Measurements from ENCODE around the gene LYSET.
"Not testable (repeated sequence)": the region's sequence is repeated elsewhere in the genome, so short reads cannot be mapped to it uniquely, and the experiment has no call there.

The LYSET gene

DNA sequence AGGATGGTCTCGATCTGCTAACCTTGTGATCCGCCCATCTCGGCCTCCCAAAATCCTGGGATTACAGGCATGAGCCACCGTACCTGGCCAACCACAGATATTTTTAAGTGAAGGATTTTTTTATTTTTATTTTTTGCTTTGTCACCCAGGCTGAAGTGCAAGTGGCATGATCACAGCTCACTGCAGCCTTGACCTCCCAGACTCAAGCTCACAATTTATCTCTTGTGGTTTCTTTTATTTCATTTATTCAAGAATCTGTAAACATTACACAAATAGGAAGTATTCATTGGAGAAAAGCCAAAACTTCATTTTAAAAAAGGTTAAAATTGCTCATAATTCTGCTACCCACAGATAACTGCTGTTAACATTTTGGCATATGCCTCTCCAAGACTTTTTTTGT is 13.7 kb upstream of the LYSET start:
- TF ChIP-seq POU2F2 (IDR thresholded peaks at IDR 0.05; ENCODE audit: low read depth, low read length) (no peak), POLR2A (IDR thresholded peaks at IDR 0.05; ENCODE audit: low read depth, low read length) (no peak), SPI1 (IDR thresholded peaks at IDR 0.05; ENCODE audit: low read depth, low read length) (no peak), TAF1 (IDR thresholded peaks at IDR 0.05; ENCODE audit: low read depth, low read length) (no peak), PAX5 (IDR thresholded peaks at IDR 0.05; ENCODE audit: insufficient read depth, low read length, severe bottlenecking) (no peak), POLR2AphosphoS5 (IDR thresholded peaks at IDR 0.05; ENCODE audit: low read depth, low read length) (no peak)
- no peak for DNase-seq (ENCODE audit: insufficient read length, low spot score)
- no peak for FAIRE-seq

DNA sequence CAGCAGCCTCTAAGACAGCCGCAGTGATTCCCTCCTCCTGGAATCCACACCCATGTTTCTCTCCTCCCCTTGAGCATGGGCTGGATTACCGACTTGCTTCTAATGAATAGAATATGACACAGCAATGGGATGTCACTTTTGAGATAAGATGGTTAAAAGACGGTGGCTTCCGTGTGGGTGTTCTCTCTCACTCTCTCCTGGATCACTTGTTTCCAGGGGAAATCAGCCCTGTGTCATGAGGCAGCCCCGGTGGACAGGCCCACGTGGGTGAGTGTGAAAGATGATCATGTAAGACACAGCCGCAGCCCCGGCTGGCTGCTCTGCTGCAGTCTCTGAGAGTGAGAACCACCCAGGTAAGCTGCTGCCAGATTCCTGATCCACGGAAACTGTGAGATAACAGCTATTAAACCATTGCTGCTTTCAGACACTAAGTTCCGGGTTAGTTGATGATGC is 11.1 kb upstream of the LYSET start:
- DNase-seq (ENCODE audit: insufficient read length, low spot score) (no peak), FAIRE-seq (no peak)
- TF ChIP-seq POLR2A (IDR thresholded peaks at IDR 0.05; ENCODE audit: low read depth, low read length) (no peak), PAX5 (IDR thresholded peaks at IDR 0.05; ENCODE audit: insufficient read depth, low read length, severe bottlenecking) (no peak), SPI1 (IDR thresholded peaks at IDR 0.05; ENCODE audit: low read depth, low read length) (no peak), POU2F2 (IDR thresholded peaks at IDR 0.05; ENCODE audit: low read depth, low read length) (no peak), TAF1 (IDR thresholded peaks at IDR 0.05; ENCODE audit: low read depth, low read length) (no peak), POLR2AphosphoS5 (IDR thresholded peaks at IDR 0.05; ENCODE audit: low read depth, low read length) (no peak)

DNA sequence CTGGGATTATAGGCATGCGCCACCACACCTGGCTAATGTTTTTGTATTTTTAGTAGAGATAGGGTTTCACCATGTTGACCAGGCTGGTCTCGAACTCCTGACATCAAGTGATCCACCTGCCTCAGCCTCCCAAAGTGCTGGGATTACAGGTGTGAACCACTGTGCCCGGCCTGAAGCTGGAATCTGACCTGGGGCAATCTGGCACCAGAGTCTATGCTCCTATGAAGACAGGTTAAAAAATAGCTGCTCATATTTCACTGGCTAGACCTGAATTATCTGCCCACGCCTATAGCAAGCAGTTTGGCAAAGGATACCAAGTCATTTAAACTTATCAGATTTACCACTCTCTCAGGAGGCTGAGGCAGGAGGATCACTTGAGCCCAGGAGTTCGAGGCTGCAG is 10.4 kb upstream of the LYSET start:
- not testable (repeated sequence) for FAIRE-seq; DNase-seq (ENCODE audit: insufficient read length, low spot score)

DNA sequence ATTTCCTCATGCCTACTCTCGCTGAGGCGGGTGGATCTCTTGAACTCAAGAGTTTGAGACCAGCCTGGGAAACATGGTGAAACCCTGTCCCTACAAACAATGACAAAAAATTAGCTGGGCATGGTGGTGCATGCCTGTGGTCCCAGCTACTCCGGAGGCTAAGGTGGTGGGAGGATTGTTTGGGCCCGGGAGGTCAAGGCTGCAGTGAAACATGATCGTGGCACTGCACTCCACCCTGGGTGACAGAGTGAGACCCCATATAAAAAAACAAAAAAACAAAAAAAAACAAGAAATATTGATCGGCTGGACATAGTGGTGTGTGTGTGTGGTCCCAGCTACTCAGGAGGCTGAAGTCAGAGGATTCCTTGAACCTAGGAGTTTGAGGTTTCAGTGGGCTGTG is 9.6 kb upstream of the LYSET start:
- TF ChIP-seq PAX5 (IDR thresholded peaks at IDR 0.05; ENCODE audit: insufficient read depth, low read length, severe bottlenecking) (no peak), POLR2A (IDR thresholded peaks at IDR 0.05; ENCODE audit: low read depth, low read length) (no peak), POU2F2 (IDR thresholded peaks at IDR 0.05; ENCODE audit: low read depth, low read length) (no peak), SPI1 (IDR thresholded peaks at IDR 0.05; ENCODE audit: low read depth, low read length) (no peak)
- DNase-seq (ENCODE audit: insufficient read length, low spot score), result no peak
- FAIRE-seq, result no peak

DNA sequence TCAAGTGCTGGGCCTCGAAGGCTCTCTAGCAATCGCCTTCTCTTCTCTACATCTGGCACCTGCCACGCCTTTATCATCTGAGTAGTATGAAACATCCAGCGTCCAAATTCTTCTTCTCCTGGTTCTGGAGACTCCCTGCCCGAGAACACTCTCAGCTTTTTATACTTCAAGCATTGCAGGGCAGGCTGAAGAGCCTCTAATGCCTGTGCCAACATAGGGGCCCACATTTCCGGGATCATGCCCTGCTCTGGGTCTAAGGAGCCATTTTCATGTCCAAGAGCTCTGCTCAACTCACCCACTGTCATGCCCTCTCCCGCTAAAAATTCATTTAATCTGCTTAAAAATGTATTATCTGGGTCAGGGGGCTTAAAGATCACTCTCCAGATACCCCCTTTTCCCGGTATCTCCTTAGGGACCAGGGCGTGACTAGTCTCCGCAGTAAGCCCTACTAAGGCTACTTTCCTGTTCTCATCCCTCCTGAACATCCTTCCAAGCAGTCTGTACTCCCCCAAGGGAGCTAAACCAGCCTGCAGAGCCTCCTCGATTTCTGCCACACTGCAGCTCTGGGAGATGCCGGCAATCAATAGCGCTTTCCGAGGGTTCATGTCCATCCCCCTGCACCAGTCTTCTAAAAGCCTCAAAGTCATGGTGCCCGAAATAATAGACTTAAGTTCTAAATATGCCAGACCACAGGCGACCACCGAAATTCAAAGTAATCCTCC is 1.4 kb upstream of the LYSET start:
- no peak for TF ChIP-seq TAF1 (IDR thresholded peaks at IDR 0.05; ENCODE audit: low read depth, low read length)
- no peak for TF ChIP-seq POU2F2 (IDR thresholded peaks at IDR 0.05; ENCODE audit: low read depth, low read length)
- no peak for TF ChIP-seq POLR2A (IDR thresholded peaks at IDR 0.05; ENCODE audit: low read depth, low read length)
- no peak for TF ChIP-seq POLR2AphosphoS5 (IDR thresholded peaks at IDR 0.05; ENCODE audit: low read depth, low read length)
- no peak for TF ChIP-seq PAX5 (IDR thresholded peaks at IDR 0.05; ENCODE audit: insufficient read depth, low read length, severe bottlenecking)
- TF ChIP-seq SPI1 (IDR thresholded peaks at IDR 0.05; ENCODE audit: low read depth, low read length), result no peak
- FAIRE-seq (no peak), DNase-seq (ENCODE audit: insufficient read length, low spot score) (no peak)

DNA sequence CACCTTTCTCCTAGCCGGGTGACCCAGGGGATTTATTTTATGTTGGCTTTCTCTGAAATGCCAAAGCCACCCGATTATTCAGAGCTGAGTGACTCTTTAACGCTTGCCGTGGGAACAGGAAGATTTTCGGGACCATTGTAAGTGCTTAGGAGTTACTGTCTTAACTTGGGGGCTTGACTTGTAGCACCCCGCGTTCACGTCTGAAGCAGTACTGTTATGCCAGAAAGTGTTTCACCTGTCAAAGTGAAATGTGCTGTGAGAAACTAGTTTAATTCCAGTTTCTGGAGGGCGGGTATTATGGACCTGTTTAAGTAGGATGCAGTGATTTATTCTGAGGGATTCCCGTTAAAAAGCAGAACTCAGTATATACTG is 218 bp downstream of the LYSET start:
- FAIRE-seq (no peak), DNase-seq (ENCODE audit: insufficient read length, low spot score) (no peak)
- TF ChIP-seq PAX5 (IDR thresholded peaks at IDR 0.05; ENCODE audit: insufficient read depth, low read length, severe bottlenecking), result no peak

DNA sequence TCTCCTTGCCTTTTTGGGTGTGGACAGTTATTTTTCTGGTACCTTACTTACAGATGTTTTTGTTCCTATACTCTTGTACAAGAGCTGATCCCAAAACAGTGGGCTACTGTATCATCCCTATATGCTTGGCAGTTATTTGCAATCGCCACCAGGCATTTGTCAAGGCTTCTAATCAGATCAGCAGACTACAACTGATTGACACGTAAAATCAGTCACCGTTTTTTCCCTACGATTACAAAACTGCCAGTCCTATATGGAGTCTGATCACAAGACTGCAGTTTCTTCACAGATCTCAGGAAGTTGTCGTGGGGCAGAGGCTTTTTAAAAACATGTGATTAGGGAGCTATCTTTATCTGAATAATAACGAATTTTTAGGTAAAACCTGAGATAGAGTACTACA is 1.3 kb downstream of the LYSET start:
- no peak for DNase-seq (ENCODE audit: insufficient read length, low spot score)
- no peak for TF ChIP-seq TAF1 (IDR thresholded peaks at IDR 0.05; ENCODE audit: low read depth, low read length)
- TF ChIP-seq POLR2A (IDR thresholded peaks at IDR 0.05; ENCODE audit: low read depth, low read length), result no peak
- no peak for TF ChIP-seq POLR2AphosphoS5 (IDR thresholded peaks at IDR 0.05; ENCODE audit: low read depth, low read length)
- TF ChIP-seq SPI1 (IDR thresholded peaks at IDR 0.05; ENCODE audit: low read depth, low read length), result no peak
- no peak for TF ChIP-seq PAX5 (IDR thresholded peaks at IDR 0.05; ENCODE audit: insufficient read depth, low read length, severe bottlenecking)
- no peak for TF ChIP-seq POU2F2 (IDR thresholded peaks at IDR 0.05; ENCODE audit: low read depth, low read length)
- no peak for FAIRE-seq

DNA sequence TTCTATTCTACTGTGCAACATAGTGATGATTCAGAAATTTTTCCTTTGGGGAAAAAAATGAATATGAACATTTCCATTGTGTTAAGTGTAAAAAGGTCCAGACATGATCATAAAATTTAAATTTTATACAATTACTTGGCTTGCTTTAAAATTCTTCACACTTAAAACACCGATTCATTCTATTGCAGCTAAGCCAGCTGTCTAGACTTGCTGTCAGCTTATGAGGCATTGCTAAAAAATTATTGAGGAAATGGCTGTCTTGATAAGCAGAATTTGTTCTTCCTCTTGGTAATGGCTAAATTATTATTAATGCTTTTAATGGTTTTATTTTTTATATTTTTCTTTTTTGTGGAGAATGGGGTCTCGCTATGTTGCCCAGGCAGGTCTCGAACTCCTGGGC is 1.8 kb downstream of the LYSET start:
- DNase-seq (ENCODE audit: insufficient read length, low spot score), result no peak
- FAIRE-seq, result no peak
- TF ChIP-seq SPI1 (IDR thresholded peaks at IDR 0.05; ENCODE audit: low read depth, low read length) (no peak), TAF1 (IDR thresholded peaks at IDR 0.05; ENCODE audit: low read depth, low read length) (no peak), PAX5 (IDR thresholded peaks at IDR 0.05; ENCODE audit: insufficient read depth, low read length, severe bottlenecking) (no peak), POLR2AphosphoS5 (IDR thresholded peaks at IDR 0.05; ENCODE audit: low read depth, low read length) (no peak), POU2F2 (IDR thresholded peaks at IDR 0.05; ENCODE audit: low read depth, low read length) (no peak), POLR2A (IDR thresholded peaks at IDR 0.05; ENCODE audit: low read depth, low read length) (no peak)

DNA sequence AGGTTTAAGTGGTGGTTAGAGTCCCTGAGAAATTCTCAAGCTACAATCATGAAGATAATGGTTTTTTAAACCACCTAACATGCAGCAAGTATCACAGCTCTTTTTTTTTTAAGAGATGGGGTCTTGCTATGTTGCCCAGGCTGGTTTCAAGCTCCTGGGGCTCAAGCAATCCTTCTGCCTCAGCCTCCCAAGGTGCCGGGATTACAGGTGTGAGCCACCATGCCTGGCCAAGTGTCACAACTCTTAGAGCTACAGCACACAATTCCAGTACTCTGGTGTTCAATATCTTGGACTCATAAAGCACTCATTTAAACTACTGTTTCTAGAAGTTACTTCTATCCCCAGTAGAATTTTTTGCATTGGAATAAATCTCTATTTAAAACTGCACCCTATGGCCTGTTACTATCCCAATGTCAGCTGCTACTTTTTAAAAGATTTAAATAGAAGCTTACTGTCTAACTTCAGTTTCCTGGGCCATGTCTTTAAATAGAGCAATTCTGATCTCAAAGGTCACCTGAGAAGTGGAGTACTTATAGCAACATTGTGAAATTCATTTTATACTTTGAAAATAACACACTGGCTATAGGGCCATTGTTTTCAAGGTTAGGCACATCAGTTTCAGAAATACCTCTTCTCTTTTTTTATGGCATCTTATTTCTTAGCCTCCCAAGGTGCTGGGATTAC is 10.3 kb downstream of the LYSET start:
- no peak for DNase-seq (ENCODE audit: insufficient read length, low spot score)
- no peak for TF ChIP-seq SPI1 (IDR thresholded peaks at IDR 0.05; ENCODE audit: low read depth, low read length)
- TF ChIP-seq POLR2AphosphoS5 (IDR thresholded peaks at IDR 0.05; ENCODE audit: low read depth, low read length), result no peak
- no peak for TF ChIP-seq POLR2A (IDR thresholded peaks at IDR 0.05; ENCODE audit: low read depth, low read length)
- TF ChIP-seq PAX5 (IDR thresholded peaks at IDR 0.05; ENCODE audit: insufficient read depth, low read length, severe bottlenecking), result no peak
- no peak for TF ChIP-seq POU2F2 (IDR thresholded peaks at IDR 0.05; ENCODE audit: low read depth, low read length)
- TF ChIP-seq TAF1 (IDR thresholded peaks at IDR 0.05; ENCODE audit: low read depth, low read length), result no peak
- FAIRE-seq, result no peak

DNA sequence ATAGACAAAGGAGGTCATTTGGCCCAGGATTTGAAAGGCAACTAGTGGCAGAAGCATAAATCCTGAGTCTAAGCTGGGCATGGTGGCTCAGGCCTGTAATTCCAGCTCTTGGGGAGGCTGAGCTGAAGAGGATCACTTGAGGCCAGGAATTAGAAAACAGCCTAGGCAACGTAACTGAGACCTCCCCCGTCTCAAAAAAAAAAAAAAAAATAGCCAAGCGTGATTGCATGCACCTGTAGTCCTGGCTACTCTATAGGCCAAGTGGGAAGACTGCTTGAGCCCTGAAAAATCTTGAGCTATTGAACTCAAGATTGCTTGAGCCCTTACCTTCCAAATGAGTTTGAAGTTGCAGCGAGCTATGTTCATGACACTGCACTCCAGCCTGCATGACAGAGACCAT is 13.9 kb downstream of the LYSET start:
- FAIRE-seq, result no peak
- no peak for DNase-seq (ENCODE audit: insufficient read length, low spot score)
- TF ChIP-seq POLR2A (IDR thresholded peaks at IDR 0.05; ENCODE audit: low read depth, low read length) (no peak), POU2F2 (IDR thresholded peaks at IDR 0.05; ENCODE audit: low read depth, low read length) (no peak), PAX5 (IDR thresholded peaks at IDR 0.05; ENCODE audit: insufficient read depth, low read length, severe bottlenecking) (no peak), SPI1 (IDR thresholded peaks at IDR 0.05; ENCODE audit: low read depth, low read length) (no peak)
